NCI-H748 treated with DMSO at 0.1 percent for 48 hours (cell line): ENCODE results near the gene AGPAT1.
"Not testable (repeated sequence)": the region's sequence is repeated elsewhere in the genome, so short reads cannot be mapped to it uniquely, and the experiment has no call there.

Source experiments
- DNase-seq: peaks from one replicate; lab custom pipeline; 2025; lab: John Stamatoyannopoulos, UW

Gene AGPAT1

GRCh38 chr6:32175711-32176475 lies at the start of gene AGPAT1:
Gene AGPAT1 (minus strand): TSS chr6:32176084. CDS start chr6:32171496, 4,588 bp downstream.
- DNase-seq, result peak; percentile 96

GRCh38 chr6:32224696-32225095 lies 48.8 kb upstream of the AGPAT1 start:
- no peak for DNase-seq

- no peak for DNase-seq
Observed at GRCh38 chr6:32223258-32224235, 47.7 kb upstream of the AGPAT1 start, which contains the start of gene NOTCH4. Gene NOTCH4 (minus strand): TSS chr6:32224067. CDS start chr6:32223928, 139 bp downstream.

GRCh38 chr6:32222333-32223230 lies 46.7 kb upstream of the AGPAT1 start:
- no peak for DNase-seq

GRCh38 chr6:32220021-32220420 lies 44.1 kb upstream of the AGPAT1 start:
- no peak for DNase-seq

GRCh38 chr6:32218167-32218566 lies 42.3 kb upstream of the AGPAT1 start:
- DNase-seq, result no peak

GRCh38 chr6:32216998-32217397 lies 41.1 kb upstream of the AGPAT1 start:
- no peak for DNase-seq

GRCh38 chr6:32216285-32216684 lies 40.4 kb upstream of the AGPAT1 start:
- no peak for DNase-seq

- no peak for DNase-seq
Observed at GRCh38 chr6:32215617-32216016, 39.7 kb upstream of the AGPAT1 start.

GRCh38 chr6:32214126-32214525 lies 38.2 kb upstream of the AGPAT1 start:
- no peak for DNase-seq

GRCh38 chr6:32213649-32214048 lies 37.8 kb upstream of the AGPAT1 start:
- DNase-seq, result no peak

- no peak for DNase-seq
Observed at GRCh38 chr6:32212076-32212760, 36.3 kb upstream of the AGPAT1 start.

GRCh38 chr6:32211432-32211831 lies 35.5 kb upstream of the AGPAT1 start:
- not testable (repeated sequence) for DNase-seq

GRCh38 chr6:32210191-32210601 lies 34.3 kb upstream of the AGPAT1 start:
- DNase-seq, result no peak

- no peak for DNase-seq
Observed at GRCh38 chr6:32208996-32209395, 33.1 kb upstream of the AGPAT1 start.

GRCh38 chr6:32204268-32204715 lies 28.4 kb upstream of the AGPAT1 start:
- no peak for DNase-seq

GRCh38 chr6:32203426-32204267 lies 27.8 kb upstream of the AGPAT1 start:
- no peak for DNase-seq

GRCh38 chr6:32202186-32202585 lies 26.3 kb upstream of the AGPAT1 start:
- no peak for DNase-seq

- DNase-seq, result no peak
Observed at GRCh38 chr6:32200711-32201475, 25.0 kb upstream of the AGPAT1 start.
